Testis (tissue), 3 donors: Measurements from ENCODE around the gene MGST1. TPM values are rescaled to one million over a fixed set of nuclear protein-coding genes. Genes with fewer than 3 reads are reported as not detected.

ENCODE experiments used
- DNase-seq: peaks from one replicate; pipeline ENCODE4 v3.0.0-alpha.2; 2019
- H3K27ac ChIP-seq, 2 donors: fragments of 200-600 bp; sonication (generic); one replicate each; pipeline ENCODE4 v1.5.1; 2019
- H3K27me3 ChIP-seq: fragments of 200-600 bp; sonication (generic); one replicate; pipeline ENCODE4 v1.5.1; 2019
- H3K36me3 ChIP-seq: fragments of 200-600 bp; sonication (generic); one replicate; pipeline ENCODE4 v1.5.1; 2017; ENCODE audit warnings: low read depth; ENCODE audit errors: missing control alignments
- H3K4me1 ChIP-seq: fragments of 200-600 bp; sonication (generic); one replicate; pipeline ENCODE4 v1.5.1; 2019
- H3K4me3 ChIP-seq, 2 donors: fragments of 200-600 bp; sonication (generic); one replicate each; pipeline ENCODE4 v1.5.1; 2017 to 2019
- H3K9me3 ChIP-seq: fragments of 200-600 bp; sonication (generic); one replicate; pipeline ENCODE4 v1.5.1; 2017
- POLR2A ChIP-seq: fragments of 450-650 bp; IDR thresholded peaks from one replicate; pipeline ENCODE4 v1.6.1; 2017; ENCODE audit warnings: antibody characterized with exemption, mild to moderate bottlenecking, moderate library complexity
- WGBS, 2 donors: methylation state at CpG; one replicate each; pipeline ENCODE4 v1.1.5; 2018; 5-methylcytosine and 5-hydroxymethylcytosine counted together
- intact Hi-C: fragments of 100-400 bp; cut with DNase I; formaldehyde crosslinking; loops from one replicate; pipeline ENCODE4 v1.15.1; 2023; ENCODE audit warnings: low total_unique reads
- polyA plus RNA-seq: library from polyadenylated mRNA; stranded (reverse); fragments of 350-450 nt; fragmentation: Illumina TruSeq; extraction: RNeasy Lipid Tissue Mini Kit (QIAGEN cat#74804); gene quantifications from one replicate; pipeline ENCODE4 v1.2.3, GENCODE V29; 2014; ENCODE audit warnings: low read depth, low replicate concordance; ENCODE audit not compliant: insufficient read depth
- total RNA-seq, 2 donors: library from RNA; depleted of rRNA; stranded (reverse); fragments of >200 nt; gene quantifications; one replicate each; pipeline ENCODE4 v1.2.3, GENCODE V29; 2016
- TF ChIP-seq, protein P1 (sequence below), 3 experiments: fragments of 450-650 bp in 2 of 3; fragments of 200-600 bp in 1 of 3; sonication (generic) in 1 of 3; IDR thresholded peaks; one replicate each; pipeline ENCODE4 v1.5.1; 2016 to 2019; ENCODE audit warnings: antibody characterized with exemption in 3 of 3, mild to moderate bottlenecking in 2 of 3, moderate library complexity in 1 of 3

MGST1 gene
- total and polyA plus RNA-seq, 3 donors from 2014 or later, result 9.1 to 37.5 (median 14.0) TPM

DNA sequence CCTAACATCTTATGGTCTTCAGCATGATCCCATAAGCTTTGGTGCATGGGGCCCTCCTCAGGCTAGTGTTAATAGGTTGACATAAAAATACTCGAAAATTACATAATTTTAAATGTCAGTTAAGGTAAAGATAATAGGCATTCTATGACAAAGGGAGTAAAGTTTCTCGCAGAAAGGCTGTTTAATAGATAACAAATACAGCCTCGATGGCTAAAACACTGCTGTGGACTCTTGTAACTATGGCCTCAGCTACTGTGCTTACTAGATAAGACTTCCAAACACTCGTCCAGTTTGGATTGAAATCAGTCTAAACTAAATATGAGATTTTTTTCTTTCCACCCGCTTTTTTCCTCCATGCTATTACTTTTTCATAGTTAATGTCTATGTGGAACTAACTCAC lies 23.2 kb upstream of the MGST1 start:
- no peak for TF ChIP-seq POLR2A
- TF ChIP-seq, protein P1, sequence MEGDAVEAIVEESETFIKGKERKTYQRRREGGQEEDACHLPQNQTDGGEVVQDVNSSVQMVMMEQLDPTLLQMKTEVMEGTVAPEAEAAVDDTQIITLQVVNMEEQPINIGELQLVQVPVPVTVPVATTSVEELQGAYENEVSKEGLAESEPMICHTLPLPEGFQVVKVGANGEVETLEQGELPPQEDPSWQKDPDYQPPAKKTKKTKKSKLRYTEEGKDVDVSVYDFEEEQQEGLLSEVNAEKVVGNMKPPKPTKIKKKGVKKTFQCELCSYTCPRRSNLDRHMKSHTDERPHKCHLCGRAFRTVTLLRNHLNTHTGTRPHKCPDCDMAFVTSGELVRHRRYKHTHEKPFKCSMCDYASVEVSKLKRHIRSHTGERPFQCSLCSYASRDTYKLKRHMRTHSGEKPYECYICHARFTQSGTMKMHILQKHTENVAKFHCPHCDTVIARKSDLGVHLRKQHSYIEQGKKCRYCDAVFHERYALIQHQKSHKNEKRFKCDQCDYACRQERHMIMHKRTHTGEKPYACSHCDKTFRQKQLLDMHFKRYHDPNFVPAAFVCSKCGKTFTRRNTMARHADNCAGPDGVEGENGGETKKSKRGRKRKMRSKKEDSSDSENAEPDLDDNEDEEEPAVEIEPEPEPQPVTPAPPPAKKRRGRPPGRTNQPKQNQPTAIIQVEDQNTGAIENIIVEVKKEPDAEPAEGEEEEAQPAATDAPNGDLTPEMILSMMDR (IDR thresholded peaks at IDR 0.05), result no peak
- Histone ChIP-seq H3K9me3 (no peaks in the 10 kb centered on the region), H3K36me3 (no peaks in the 10 kb centered on the region), H3K4me1 (no peaks in the 10 kb centered on the region), H3K27me3 (no peaks in the 10 kb centered on the region), H3K4me3 (no peak overlapping the region), H3K27ac (no peak overlapping the region)
- WGBS, 2 donors, result 69 to 70% methylated on average over 5 of the region's 5 CpGs
- DNase-seq, result no peak
- intact Hi-C loops, result no loop called here

DNA sequence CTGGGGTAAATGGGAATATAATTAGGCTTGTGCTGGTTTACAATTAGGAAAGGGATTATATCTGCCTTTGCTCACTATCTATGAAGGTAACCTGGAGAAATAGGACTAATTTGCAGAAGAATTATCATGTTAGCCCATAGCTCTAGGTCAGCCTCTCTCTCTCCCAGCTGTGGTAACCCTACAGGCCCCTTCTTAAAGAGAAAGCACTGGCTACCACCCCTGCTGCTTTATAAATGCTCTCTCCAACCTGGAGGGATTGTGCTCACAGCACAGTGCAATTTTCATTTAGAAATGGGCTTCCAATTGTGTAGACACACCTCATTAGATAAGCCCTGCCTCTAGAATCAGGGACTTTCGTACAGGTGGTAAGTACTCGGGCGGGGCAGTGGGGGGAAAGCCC lies 22.7 kb upstream of the MGST1 start:
- Histone ChIP-seq H3K27ac (no peak overlapping the region), H3K4me1 (no peaks in the 10 kb centered on the region), H3K4me3 (no peak overlapping the region), H3K27me3 (no peaks in the 10 kb centered on the region), H3K9me3 (no peaks in the 10 kb centered on the region), H3K36me3 (no peaks in the 10 kb centered on the region)
- TF ChIP-seq, protein P1 (IDR thresholded peaks at IDR 0.05), result no peak
- TF ChIP-seq POLR2A, result no peak
- WGBS, 2 donors, result 91 to 93% methylated on average over 3 of the region's 3 CpGs
- DNase-seq, result no peak
- intact Hi-C loops, result no loop called here

DNA sequence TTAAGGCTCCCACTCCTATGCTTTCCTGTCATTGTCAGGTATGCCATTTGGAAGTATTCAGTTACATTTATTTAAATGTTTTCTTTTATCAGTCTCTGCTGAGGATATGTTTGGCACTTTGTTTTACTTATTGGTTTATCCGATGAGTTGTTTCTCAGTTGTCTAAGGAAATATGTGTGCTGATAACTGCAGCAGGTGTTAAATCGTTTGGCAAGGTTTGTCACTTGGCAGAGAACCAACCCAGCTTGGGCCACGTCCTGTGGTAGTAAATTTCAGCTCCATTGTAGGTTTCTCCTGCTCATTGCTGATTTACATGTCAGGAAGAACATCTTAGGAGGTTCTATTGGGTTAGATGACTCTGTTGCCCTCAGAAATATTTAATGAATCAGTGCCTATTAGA lies 22.0 kb upstream of the MGST1 start:
- no peaks in the 10 kb centered on the region for H3K9me3 ChIP-seq
- no peak overlapping the region for H3K27ac ChIP-seq
- no peak overlapping the region for H3K4me3 ChIP-seq
- no peaks in the 10 kb centered on the region for H3K36me3 ChIP-seq
- DNase-seq, result no peak
- intact Hi-C loops, result no loop called here
- TF ChIP-seq, protein P1 (IDR thresholded peaks at IDR 0.05), result no peak
- no peak for TF ChIP-seq POLR2A
- WGBS, 2 donors, result 21 to 33% methylated on average over 3 of the region's 3 CpGs
- no peaks in the 10 kb centered on the region for H3K27me3 ChIP-seq
- H3K4me1 ChIP-seq, result no peaks in the 10 kb centered on the region

DNA sequence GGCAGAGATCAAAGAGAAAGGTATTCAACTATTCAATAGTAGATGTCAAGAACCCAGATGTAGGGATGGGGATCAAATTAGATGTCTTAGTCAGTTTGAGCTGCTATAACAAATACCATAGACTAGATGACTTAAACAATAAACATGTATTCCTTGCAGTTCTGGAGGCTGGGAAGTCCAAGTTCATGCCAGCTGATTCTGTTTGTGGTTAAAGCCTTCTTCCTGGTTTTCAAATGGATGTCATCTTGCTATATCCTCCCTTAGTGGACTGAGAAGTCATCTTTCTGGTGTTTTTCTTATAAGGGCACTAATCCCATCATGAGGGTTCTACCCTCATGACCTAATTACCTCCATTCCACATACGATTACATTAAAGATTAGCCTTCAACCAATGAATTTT lies 19.5 kb upstream of the MGST1 start:
- no peaks in the 10 kb centered on the region for H3K9me3 ChIP-seq
- H3K36me3 ChIP-seq, result no peaks in the 10 kb centered on the region
- no peaks in the 10 kb centered on the region for H3K27me3 ChIP-seq
- 97 to 100% methylated on average over 1 of the region's 1 CpG for WGBS, 2 donors
- no peak overlapping the region for H3K4me3 ChIP-seq
- H3K27ac ChIP-seq, result no peak overlapping the region
- no peaks in the 10 kb centered on the region for H3K4me1 ChIP-seq
- DNase-seq, result no peak
- no peak for TF ChIP-seq POLR2A
- TF ChIP-seq, protein P1 (IDR thresholded peaks at IDR 0.05), result no peak
- intact Hi-C loops, result no loop called here

DNA sequence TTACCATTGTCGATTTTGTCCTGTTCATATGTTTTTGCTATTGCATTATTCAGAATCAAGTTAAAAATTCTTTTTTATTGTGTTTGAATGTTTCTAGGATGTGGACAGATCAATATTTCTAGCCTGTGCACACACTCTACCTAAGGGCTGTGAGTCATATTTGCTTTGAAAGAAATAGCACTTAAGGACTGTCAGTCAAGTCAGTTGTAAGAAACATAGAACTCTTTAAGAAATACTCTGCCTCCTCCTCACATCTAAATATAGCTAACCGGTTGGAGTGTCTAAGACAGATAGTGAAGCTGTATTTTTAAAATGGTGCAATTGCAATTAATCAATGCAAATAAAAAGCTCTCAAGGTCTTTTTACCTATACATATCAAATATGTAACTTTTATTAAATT lies 17.9 kb upstream of the MGST1 start:
- H3K27me3 ChIP-seq, result no peaks in the 10 kb centered on the region
- DNase-seq, result no peak
- H3K27ac ChIP-seq, result no peak overlapping the region
- intact Hi-C loops, result no loop called here
- H3K9me3 ChIP-seq, result no peaks in the 10 kb centered on the region
- H3K36me3 ChIP-seq, result no peaks in the 10 kb centered on the region
- H3K4me1 ChIP-seq, result no peaks in the 10 kb centered on the region
- WGBS, 2 donors, result 64 to 73% methylated on average over 2 of the region's 2 CpGs
- no peak for TF ChIP-seq POLR2A
- TF ChIP-seq, protein P1 (IDR thresholded peaks at IDR 0.05), result no peak
- no peak overlapping the region for H3K4me3 ChIP-seq
